OCI-LY3 (cell line): Measurements from ENCODE around the gene ARHGAP4.

Experiments
- EZH2phosphoT487 ChIP-seq: fragments of 200-600 bp; shearing (Covaris generic); IDR thresholded peaks from 2 replicates; pipeline ENCODE4 v1.6.1; 2018; ENCODE audit warnings: antibody characterized with exemption, mixed run types, low read depth
- TF ChIP-seq, protein P1 (sequence below): fragments of 200-600, 300-600 bp; sonication (generic); IDR thresholded peaks from 2 replicates; pipeline ENCODE4 v1.5.1; 2014; ENCODE audit warnings: antibody characterized with exemption, low read length, low read depth

DNA sequence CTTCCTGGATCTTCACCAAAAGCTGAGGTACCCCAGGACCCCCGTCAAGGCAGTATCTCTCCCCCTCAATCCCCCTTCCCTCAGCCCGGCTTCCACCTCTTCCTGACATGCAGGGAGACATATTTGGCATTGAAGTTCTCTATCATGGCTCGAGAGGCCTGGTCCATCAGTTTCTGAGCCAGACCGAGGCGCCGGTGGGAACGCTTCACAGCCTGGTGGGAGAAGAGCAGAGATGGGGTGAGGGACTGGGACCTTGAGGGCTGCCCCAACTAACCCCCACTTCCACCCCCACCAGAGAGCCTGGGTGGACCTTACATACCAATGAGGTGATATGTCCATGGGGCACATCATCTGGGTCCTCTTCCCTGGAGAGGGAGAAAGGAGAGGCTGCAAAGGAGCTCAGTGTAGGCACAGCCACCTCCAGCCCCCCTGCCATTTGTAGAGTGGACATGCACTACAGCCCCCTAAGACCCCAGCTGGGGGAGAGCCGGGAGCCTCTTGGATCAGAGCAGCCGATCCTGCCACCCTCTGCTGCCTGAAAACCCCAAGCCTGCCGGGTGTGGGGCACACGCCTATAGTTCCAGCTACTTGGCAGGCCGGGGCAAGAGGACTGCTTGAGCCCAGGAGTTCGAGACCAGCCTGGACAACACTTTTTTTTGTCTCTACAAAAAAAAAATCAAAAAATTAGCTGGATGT is 6.3 kb upstream of the ARHGAP4 start:
- TF ChIP-seq, protein P1, sequence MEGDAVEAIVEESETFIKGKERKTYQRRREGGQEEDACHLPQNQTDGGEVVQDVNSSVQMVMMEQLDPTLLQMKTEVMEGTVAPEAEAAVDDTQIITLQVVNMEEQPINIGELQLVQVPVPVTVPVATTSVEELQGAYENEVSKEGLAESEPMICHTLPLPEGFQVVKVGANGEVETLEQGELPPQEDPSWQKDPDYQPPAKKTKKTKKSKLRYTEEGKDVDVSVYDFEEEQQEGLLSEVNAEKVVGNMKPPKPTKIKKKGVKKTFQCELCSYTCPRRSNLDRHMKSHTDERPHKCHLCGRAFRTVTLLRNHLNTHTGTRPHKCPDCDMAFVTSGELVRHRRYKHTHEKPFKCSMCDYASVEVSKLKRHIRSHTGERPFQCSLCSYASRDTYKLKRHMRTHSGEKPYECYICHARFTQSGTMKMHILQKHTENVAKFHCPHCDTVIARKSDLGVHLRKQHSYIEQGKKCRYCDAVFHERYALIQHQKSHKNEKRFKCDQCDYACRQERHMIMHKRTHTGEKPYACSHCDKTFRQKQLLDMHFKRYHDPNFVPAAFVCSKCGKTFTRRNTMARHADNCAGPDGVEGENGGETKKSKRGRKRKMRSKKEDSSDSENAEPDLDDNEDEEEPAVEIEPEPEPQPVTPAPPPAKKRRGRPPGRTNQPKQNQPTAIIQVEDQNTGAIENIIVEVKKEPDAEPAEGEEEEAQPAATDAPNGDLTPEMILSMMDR, result no peak
- TF ChIP-seq EZH2phosphoT487, result no peak
